Measurements from ENCODE around the gene SLC6A11. TPM values are rescaled to one million over a fixed set of nuclear protein-coding genes. Genes with fewer than 3 reads are reported as not detected.

Gene SLC6A11
- total RNA-seq, 2 donors from 2014 or later: not detected

DNA sequence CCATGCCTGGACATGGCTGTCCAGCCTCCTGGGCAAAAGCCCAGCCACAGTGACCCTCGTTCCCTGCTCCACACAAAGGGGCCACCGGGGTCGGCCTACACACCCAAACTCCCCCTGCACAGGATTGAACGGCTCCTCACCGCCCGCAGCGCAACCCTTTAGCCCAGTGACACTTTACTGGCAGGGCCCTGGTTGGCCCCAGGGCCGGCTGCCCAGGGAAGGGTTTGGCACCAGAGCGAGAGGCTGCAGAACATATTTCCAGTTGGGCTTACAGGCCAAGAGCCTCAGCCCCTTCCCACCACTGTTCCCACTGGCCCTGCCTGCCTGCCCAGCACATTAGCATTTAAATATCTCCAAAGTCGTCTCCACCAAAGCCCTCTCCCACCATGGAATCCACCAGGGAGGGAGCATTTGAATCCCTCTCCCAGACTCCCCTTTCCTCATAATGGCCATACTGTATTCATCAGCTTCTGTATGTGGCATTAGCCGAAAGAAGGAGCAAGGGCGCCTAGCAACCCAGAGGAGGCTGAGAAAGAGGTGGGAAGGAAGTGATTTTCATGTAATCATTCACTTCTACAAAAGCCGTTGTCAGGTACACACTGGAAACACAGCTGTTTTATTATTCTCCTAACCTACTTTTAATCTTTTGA is 85.4 kb downstream of the SLC6A11 start:
- Mint-ChIP-seq H3K9me3 (peaks cover 4% of the 10 kb centered on the region), H3K4me1 (ENCODE audit: low read depth in 2 of 2) (no peaks in the 10 kb centered on the region), H3K27me3 (peaks cover 2 to 7% of the 10 kb centered on the region in 2 donors), H3K4me3 (no peak overlapping the region), H3K36me3 (peaks cover 5% of the 10 kb centered on the region), H3K27ac (no peak overlapping the region)
- ATAC-seq (peak in 1 of 2 donors; percentile 15), DNase-seq (ENCODE audit: low spot score) (no peak)

GRCh38 chr3:10907262-10907661 is 91.2 kb downstream of the SLC6A11 start:
- no peak overlapping the region for H3K4me3 Mint-ChIP-seq
- DNase-seq (ENCODE audit: low spot score) (no peak), ATAC-seq (no peak)
- H3K27ac Mint-ChIP-seq: no peak overlapping the region
- H3K27me3 Mint-ChIP-seq: no peaks in the 10 kb centered on the region
- H3K9me3 Mint-ChIP-seq: peaks cover 12% of the 10 kb centered on the region
- peaks cover 18% of the 10 kb centered on the region for H3K36me3 Mint-ChIP-seq
- H3K4me1 Mint-ChIP-seq (ENCODE audit: low read depth in 2 of 2): no peaks in the 10 kb centered on the region

GRCh38 chr3:10910367-10910766 is 94.3 kb downstream of the SLC6A11 start:
- Mint-ChIP-seq H3K9me3 (peaks cover 12% of the 10 kb centered on the region), H3K36me3 (peaks cover 18% of the 10 kb centered on the region), H3K27me3 (peaks cover 0 to 8% of the 10 kb centered on the region in 2 donors), H3K4me3 (no peak overlapping the region), H3K27ac (no peak overlapping the region), H3K4me1 (ENCODE audit: low read depth in 2 of 2) (no peaks in the 10 kb centered on the region)
- no peak for ATAC-seq
- no peak for DNase-seq (ENCODE audit: low spot score)

DNA sequence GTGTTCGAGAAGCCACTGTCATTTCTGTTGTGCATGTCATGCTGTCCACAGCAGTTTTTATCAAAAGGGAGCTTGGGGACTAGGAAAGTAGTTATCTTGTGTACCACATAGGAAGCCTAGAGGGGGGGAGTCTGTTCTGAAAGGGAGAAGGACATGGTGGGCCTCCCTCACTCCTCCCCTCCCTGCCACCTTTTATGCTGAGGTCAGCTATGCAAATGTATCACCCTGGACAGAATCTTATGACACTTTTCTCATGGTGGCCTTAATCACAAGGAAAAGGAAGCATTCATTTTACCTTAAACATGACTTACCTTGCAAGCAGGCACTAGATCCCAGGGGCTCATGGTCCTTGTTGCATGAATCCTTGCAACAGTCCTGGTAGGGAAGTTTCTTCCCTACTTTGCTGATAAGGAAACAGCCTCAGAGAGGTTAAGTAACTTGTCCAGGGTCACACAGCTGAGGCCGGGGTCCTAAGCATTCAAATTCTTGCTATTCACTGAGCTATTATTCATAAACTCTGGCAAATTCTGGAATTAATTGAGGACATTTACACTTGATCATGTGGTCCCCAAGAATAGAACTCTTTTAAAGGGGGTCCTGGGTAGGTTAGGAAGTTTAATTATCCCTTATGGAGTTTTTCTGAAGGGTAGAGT is 95.4 kb downstream of the SLC6A11 start:
- ATAC-seq (no peak), DNase-seq (ENCODE audit: low spot score) (no peak)
- H3K27ac Mint-ChIP-seq: no peak overlapping the region
- H3K9me3 Mint-ChIP-seq: peaks cover 11% of the 10 kb centered on the region
- no peaks in the 10 kb centered on the region for H3K4me1 Mint-ChIP-seq (ENCODE audit: low read depth in 2 of 2)
- peaks cover 12% of the 10 kb centered on the region for H3K36me3 Mint-ChIP-seq
- H3K4me3 Mint-ChIP-seq: no peak overlapping the region
- peaks cover 0 to 8% of the 10 kb centered on the region in 2 donors for H3K27me3 Mint-ChIP-seq

DNA sequence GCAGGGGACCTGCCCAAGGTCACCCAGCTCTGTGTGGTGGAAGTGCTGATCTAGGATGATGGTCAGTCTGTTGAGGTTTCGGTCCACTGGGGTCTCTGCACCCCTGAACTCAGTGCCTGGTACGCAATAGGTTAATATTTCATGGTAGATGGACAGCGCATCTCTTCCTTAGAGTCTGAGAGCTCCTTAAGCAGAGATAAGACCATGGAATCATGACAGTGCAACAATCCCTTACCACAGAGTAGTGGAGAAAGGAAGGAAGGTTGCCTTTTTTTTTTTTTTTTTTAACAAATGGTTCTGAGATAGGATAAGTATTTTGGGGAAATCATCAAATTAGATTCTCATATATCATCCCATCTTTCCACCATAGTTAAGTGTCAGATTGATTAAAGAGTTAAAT is 96.8 kb downstream of the SLC6A11 start:
- H3K4me1 Mint-ChIP-seq (ENCODE audit: low read depth in 2 of 2): no peaks in the 10 kb centered on the region
- no peak overlapping the region for H3K4me3 Mint-ChIP-seq
- no peaks in the 10 kb centered on the region for H3K36me3 Mint-ChIP-seq
- H3K27ac Mint-ChIP-seq: no peak overlapping the region
- H3K27me3 Mint-ChIP-seq: peaks cover 0 to 8% of the 10 kb centered on the region in 2 donors
- H3K9me3 Mint-ChIP-seq: no peaks in the 10 kb centered on the region
- DNase-seq (ENCODE audit: low spot score) (no peak), ATAC-seq (no peak)

DNA sequence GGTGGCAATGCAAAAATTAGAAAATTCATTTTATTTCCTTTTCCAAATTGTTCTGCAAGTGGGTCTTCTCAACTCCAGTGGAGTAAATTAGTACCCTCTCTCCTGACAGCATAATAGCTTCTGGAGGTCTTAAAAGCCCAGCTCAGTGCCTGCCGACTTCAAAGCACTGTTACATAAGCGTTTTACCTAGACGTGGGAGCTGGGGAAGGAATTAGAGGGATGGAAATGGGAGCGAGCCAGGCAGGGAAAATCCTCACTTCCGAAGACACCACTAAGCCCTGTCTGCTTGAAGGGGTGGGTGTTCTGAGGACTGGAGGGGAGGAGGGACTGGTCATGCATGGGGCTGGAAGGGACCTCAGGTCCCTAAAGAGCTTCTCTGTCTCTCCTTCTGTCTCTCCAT is 99.3 kb downstream of the SLC6A11 start:
- H3K27me3 Mint-ChIP-seq: peaks cover 0 to 8% of the 10 kb centered on the region in 2 donors
- no peak for ATAC-seq

GRCh38 chr3:10917176-10917575 is 101.1 kb downstream of the SLC6A11 start:
- DNase-seq (ENCODE audit: low spot score) (no peak), ATAC-seq (no peak)
- H3K27me3 Mint-ChIP-seq: peaks cover 11 to 15% of the 10 kb centered on the region in 2 donors
- no peaks in the 10 kb centered on the region for H3K9me3 Mint-ChIP-seq
- no peaks in the 10 kb centered on the region for H3K36me3 Mint-ChIP-seq
- no peak overlapping the region for H3K4me3 Mint-ChIP-seq
- H3K27ac Mint-ChIP-seq: no peak overlapping the region
- no peaks in the 10 kb centered on the region for H3K4me1 Mint-ChIP-seq (ENCODE audit: low read depth in 2 of 2)

More for the DNA sequence above, 99.3 kb downstream of the SLC6A11 start:
- no peak overlapping the region for H3K4me3 Mint-ChIP-seq
- DNase-seq (ENCODE audit: low spot score): no peak
- no peaks in the 10 kb centered on the region for H3K9me3 Mint-ChIP-seq
- no peaks in the 10 kb centered on the region for H3K36me3 Mint-ChIP-seq
- H3K27ac Mint-ChIP-seq: no peak overlapping the region
- H3K4me1 Mint-ChIP-seq (ENCODE audit: low read depth in 2 of 2): no peaks in the 10 kb centered on the region

DNA sequence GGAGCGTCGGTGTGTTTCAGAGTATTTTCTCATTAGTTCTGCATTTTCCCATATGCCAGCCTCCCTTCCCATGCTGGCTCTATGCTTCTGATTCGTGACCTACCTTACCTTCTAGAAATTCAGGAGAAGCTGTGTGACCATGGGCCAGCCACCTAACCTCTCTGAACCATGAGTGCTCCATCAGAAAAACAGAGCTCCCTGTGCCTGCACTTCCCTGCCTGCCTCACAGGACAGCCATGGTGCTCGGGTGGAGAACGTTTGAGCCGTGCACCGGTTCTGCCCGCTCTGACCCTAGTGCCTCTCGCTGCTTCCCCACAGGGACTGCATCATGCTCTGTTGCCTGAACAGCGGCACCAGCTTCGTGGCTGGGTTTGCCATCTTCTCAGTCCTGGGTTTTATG is 102.0 kb downstream of the SLC6A11 start:
- Mint-ChIP-seq H3K27ac (no peak overlapping the region), H3K36me3 (no peaks in the 10 kb centered on the region)
- ATAC-seq: no peak

DNA sequence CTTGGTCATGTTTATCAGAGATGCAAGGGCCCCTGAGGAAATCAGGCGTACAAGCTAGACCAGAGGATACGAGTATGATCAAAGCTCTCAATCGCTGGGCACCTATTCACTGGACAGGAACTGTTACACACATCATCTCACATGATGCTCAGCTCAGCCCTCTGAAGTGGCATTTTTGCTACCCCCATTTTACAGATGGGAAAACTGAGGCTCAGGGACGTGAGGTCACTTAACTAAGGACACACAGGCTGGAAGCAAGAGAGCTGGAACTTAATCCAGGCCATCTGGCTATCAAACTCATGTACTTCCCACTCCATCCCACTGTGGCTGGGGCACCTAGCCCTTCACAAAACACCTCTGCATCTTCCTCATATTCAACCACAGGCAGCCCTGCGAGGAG is 103.6 kb downstream of the SLC6A11 start:
- no peak for DNase-seq (ENCODE audit: low spot score)
- H3K4me1 Mint-ChIP-seq (ENCODE audit: low read depth in 2 of 2): no peaks in the 10 kb centered on the region
- H3K27me3 Mint-ChIP-seq: peaks cover 6 to 30% of the 10 kb centered on the region in 2 donors
- no peak overlapping the region for H3K27ac Mint-ChIP-seq
- ATAC-seq: no peak
- H3K36me3 Mint-ChIP-seq: no peaks in the 10 kb centered on the region
- no peaks in the 10 kb centered on the region for H3K9me3 Mint-ChIP-seq
- no peak overlapping the region for H3K4me3 Mint-ChIP-seq

More for the DNA sequence above, 102.0 kb downstream of the SLC6A11 start:
- no peak for DNase-seq (ENCODE audit: low spot score)
- Mint-ChIP-seq H3K4me1 (ENCODE audit: low read depth in 2 of 2) (no peaks in the 10 kb centered on the region), H3K27me3 (peaks cover 8 to 20% of the 10 kb centered on the region in 2 donors), H3K9me3 (no peaks in the 10 kb centered on the region), H3K4me3 (no peak overlapping the region)

GRCh38 chr3:10925436-10926255 is 109.6 kb downstream of the SLC6A11 start:
- DNase-seq (ENCODE audit: low spot score) (peak; percentile 28), ATAC-seq (peak in 1 of 2 donors; percentile 38)
- peaks cover 8 to 37% of the 10 kb centered on the region in 2 donors for H3K27me3 Mint-ChIP-seq
- H3K4me3 Mint-ChIP-seq: no peak overlapping the region
- H3K36me3 Mint-ChIP-seq: no peaks in the 10 kb centered on the region
- no peak overlapping the region for H3K27ac Mint-ChIP-seq
- no peaks in the 10 kb centered on the region for H3K9me3 Mint-ChIP-seq
- no peaks in the 10 kb centered on the region for H3K4me1 Mint-ChIP-seq (ENCODE audit: low read depth in 2 of 2)

DNA sequence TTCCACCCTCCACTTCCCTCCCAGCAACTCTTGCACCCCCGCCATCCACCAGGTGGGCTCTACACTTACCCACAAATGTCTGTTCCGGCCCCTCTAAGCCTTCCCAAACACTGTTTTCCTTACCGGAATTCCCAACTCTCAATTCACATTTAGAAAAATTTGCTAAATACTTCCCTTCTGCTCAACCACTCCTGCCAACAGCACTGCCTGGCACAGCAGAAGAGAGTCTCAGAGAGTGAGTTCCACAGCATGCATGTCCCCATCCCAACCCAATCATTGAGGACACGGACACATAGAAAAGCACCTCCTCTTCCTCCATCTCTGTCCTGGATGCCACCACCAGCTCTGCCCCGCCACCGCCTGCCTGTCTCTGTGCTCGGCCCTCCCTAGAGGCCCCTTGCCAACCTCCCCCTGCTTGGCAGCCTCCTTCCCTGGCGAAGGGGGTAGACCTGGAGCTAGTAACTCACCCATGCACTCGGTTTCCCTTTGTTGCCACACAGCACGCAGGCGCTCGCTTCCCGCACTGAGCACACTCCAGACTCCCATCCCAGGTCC is 110.3 kb downstream of the SLC6A11 start:
- H3K4me1 Mint-ChIP-seq (ENCODE audit: low read depth in 2 of 2): no peaks in the 10 kb centered on the region
- no peak overlapping the region for H3K27ac Mint-ChIP-seq
- H3K27me3 Mint-ChIP-seq: peaks cover 8 to 30% of the 10 kb centered on the region in 2 donors
- no peaks in the 10 kb centered on the region for H3K36me3 Mint-ChIP-seq
- no peaks in the 10 kb centered on the region for H3K9me3 Mint-ChIP-seq
- ATAC-seq: peak in 1 of 2 donors; percentile 25
- DNase-seq (ENCODE audit: low spot score): no peak
- H3K4me3 Mint-ChIP-seq: no peak overlapping the region

DNA sequence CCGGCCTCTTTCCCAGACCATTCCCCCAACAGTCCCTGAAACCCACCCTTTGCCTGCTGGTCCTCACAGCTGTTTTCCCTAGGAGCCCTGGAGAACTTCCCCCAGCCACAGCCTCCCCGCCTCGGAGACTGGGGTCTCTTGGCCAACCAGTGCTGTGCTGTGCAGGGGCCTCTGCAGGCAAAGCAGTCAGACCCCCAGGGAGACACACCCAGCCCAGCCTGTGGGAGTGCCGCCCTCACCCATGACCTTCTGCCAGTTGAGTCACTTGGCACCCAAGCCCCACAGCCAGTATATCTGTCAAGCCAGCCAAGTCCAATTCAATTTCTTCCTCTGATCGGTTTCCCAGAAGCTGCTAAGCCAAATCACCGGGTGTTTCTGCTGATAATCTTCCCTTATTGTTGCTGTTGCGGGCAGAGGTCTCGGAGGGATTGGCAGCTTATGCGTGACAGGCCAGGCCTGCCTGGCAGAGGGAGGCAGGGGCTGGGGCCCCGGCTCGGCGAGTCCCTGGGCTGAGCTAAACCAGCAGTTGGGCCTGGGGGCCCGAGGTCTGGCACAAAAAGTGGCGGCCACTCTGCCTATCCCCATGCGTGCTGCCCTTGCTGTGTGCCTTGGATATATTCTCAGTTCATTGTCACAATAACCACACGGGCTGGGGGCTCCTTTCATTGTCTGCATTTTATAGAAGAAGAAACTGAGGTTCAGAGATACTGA is 110.9 kb downstream of the SLC6A11 start:
- H3K27ac Mint-ChIP-seq: no peak overlapping the region
- DNase-seq (ENCODE audit: low spot score): peak; percentile 49
- H3K27me3 Mint-ChIP-seq: peaks cover 5 to 24% of the 10 kb centered on the region in 2 donors
- H3K4me3 Mint-ChIP-seq: no peak overlapping the region
- H3K36me3 Mint-ChIP-seq: no peaks in the 10 kb centered on the region
- H3K9me3 Mint-ChIP-seq: no peaks in the 10 kb centered on the region
- ATAC-seq: no peak
- H3K4me1 Mint-ChIP-seq (ENCODE audit: low read depth in 2 of 2): no peaks in the 10 kb centered on the region

GRCh38 chr3:10927551-10927950 is 111.5 kb downstream of the SLC6A11 start:
- Mint-ChIP-seq H3K27ac (no peak overlapping the region), H3K9me3 (no peaks in the 10 kb centered on the region), H3K4me3 (no peak overlapping the region), H3K36me3 (no peaks in the 10 kb centered on the region), H3K27me3 (peaks cover 5 to 18% of the 10 kb centered on the region in 2 donors), H3K4me1 (ENCODE audit: low read depth in 2 of 2) (no peaks in the 10 kb centered on the region)
- no peak for ATAC-seq
- DNase-seq (ENCODE audit: low spot score): peak; percentile 34

Measured in natural killer cell treated with Interleukin-12 subunit alpha and Interleukin-12 subunit beta and Interleukin-15 and Interleukin-18, amount 100 ng/mL, for 72 hours (primary cell).